ENCODE data around the gene EBI3.

- TF ChIP-seq CTCF (IDR thresholded peaks at IDR 0.05) (no peak), REST (IDR thresholded peaks at IDR 0.05; ENCODE audit: insufficient read depth in 1 of 2, low read depth in 2 of 2, low read length in 1 of 2) (no peak), SIN3A (IDR thresholded peaks at IDR 0.05; ENCODE audit: borderline replicate concordance, insufficient read depth, low read depth, low read length) (no peak), TCF7L2 (IDR thresholded peaks at IDR 0.05; ENCODE audit: low read depth, low read length) (no peak)
These were observed 13.5 kb upstream of the EBI3 start for GRCh38 chr19:4215807-4216206.

Measured in Panc1 (cell line).